Peyer's patch (tissue), 4 donors: ENCODE data around the gene ILKAP. TPM values are rescaled to one million over a fixed set of nuclear protein-coding genes. Genes with fewer than 3 reads are reported as not detected.
A peak's percentile ranks its signal among the peaks of the same experiment; 100 is the strongest.

Experiments used
- DNase-seq, 3 donors: peaks; one replicate each; pipeline ENCODE4 v3.0.0-alpha.2; 2017 to 2019
- H3K27ac ChIP-seq, 4 donors: fragments of 200-600 bp; sonication (generic); one replicate each; pipeline ENCODE4 v1.5.1; 2016 to 2019
- H3K27me3 ChIP-seq, 2 donors: fragments of 200-600 bp; sonication (generic); one replicate each; pipeline ENCODE4 v1.5.1; 2019
- H3K36me3 ChIP-seq, 3 donors: fragments of 200-600 bp; sonication (generic); one replicate each; pipeline ENCODE4 v1.5.1; 2016 to 2019
- H3K4me1 ChIP-seq, 4 donors: fragments of 200-600 bp; sonication (generic); one replicate each; pipeline ENCODE4 v1.5.1; 2016 to 2019
- H3K4me3 ChIP-seq, 4 donors: fragments of 200-600 bp; sonication (generic); 1 replicate in 3 of 4; 2 replicates in 1 of 4; pipeline ENCODE4 v1.5.1; 2016 to 2019; ENCODE audit warnings: mild to moderate bottlenecking in 1 of 4
- H3K9me3 ChIP-seq, 4 donors: fragments of 200-600 bp; sonication (generic); one replicate each; pipeline ENCODE4 v1.5.1; 2016 to 2019; ENCODE audit warnings: mild to moderate bottlenecking in 1 of 4
- POLR2A ChIP-seq, 2 donors: fragments of 450-650 bp; IDR thresholded peaks; one replicate each; pipeline ENCODE4 v1.5.1; 2017; ENCODE audit warnings: antibody characterized with exemption in 2 of 2, mild to moderate bottlenecking in 2 of 2, moderate library complexity in 2 of 2
- total RNA-seq, 4 donors: library from RNA; depleted of rRNA; stranded (reverse); fragments of >200 nt; gene quantifications; one replicate each; pipeline ENCODE4 v1.1.0, GENCODE V29; 2016
- TF ChIP-seq, protein P1 (sequence below), 6 experiments: fragments of 450-650 bp in 4 of 6; fragments of 200-600 bp in 2 of 6; sonication (generic) in 1 of 6; IDR thresholded peaks; one replicate each; pipeline ENCODE4 v1.5.1; 2017 to 2019; ENCODE audit warnings: antibody characterized with exemption in 6 of 6, mild to moderate bottlenecking in 3 of 6, moderate library complexity in 1 of 6

Gene ILKAP, protein sequence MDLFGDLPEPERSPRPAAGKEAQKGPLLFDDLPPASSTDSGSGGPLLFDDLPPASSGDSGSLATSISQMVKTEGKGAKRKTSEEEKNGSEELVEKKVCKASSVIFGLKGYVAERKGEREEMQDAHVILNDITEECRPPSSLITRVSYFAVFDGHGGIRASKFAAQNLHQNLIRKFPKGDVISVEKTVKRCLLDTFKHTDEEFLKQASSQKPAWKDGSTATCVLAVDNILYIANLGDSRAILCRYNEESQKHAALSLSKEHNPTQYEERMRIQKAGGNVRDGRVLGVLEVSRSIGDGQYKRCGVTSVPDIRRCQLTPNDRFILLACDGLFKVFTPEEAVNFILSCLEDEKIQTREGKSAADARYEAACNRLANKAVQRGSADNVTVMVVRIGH
- total RNA-seq, result 10 to 100 TPM; 35.7 to 52.4 (median 43.8) TPM

DNA sequence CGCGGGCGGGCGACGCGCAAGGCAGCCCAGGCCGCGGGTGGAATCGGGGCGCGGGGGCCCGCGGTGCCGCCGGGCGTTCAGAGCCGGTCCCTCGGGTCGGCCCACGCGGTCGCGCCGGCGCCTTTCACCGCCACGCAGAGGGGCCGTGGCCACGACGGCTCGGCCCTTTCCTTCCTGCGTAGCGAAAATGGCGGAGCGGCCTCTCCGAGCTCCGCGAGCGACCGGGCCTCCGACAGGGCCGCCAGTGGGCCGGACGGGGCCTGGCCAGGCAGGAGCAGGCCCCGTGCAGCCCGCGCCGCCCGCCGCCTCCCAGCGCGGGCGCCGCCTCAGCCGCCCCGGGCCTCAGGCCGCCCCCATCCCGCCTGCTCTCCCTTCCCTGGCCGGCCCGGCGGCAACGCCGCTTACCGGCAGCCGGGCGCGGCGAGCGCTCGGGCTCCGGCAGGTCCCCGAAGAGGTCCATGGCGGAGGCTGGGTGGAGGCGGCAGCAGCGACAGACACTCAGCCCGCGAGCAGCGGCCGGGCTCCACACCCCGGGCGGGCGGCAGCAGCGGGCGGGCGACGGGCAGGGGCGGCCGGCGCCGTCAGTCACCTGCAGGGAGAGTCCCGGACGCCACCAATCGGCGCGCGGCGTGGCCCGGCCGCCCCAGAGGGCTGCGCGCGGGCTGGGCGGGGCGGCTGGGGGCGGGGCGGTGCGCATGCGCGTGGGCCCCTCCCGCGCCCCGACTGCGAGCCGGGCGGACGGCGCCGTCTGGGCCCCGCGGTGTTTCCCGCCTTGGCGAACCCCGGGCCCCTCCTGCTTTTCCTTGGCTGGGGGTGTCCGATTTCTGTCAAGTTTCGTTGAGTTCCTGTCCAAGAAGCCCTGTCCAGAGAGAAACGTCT, at the start of gene ILKAP:
ILKAP (minus strand) TSS at position 602 of the 879 bp plus-strand sequence; CDS start at position 460, 142 bp downstream.
- Histone ChIP-seq H3K36me3 (no peaks in the 10 kb centered on the region), H3K27ac (peak within 1 kb of the TSS; percentile 88 to 98 (median 94)), H3K4me1 (peaks cover 0 to 26% (median 5%) of the 10 kb centered on the region in 4 donors), H3K27me3 (no peaks in the 10 kb centered on the region), H3K9me3 (no peaks in the 10 kb centered on the region), H3K4me3 (peak within 1 kb of the TSS; percentile 68 to 99 (median 83))
- TF ChIP-seq, protein P1, sequence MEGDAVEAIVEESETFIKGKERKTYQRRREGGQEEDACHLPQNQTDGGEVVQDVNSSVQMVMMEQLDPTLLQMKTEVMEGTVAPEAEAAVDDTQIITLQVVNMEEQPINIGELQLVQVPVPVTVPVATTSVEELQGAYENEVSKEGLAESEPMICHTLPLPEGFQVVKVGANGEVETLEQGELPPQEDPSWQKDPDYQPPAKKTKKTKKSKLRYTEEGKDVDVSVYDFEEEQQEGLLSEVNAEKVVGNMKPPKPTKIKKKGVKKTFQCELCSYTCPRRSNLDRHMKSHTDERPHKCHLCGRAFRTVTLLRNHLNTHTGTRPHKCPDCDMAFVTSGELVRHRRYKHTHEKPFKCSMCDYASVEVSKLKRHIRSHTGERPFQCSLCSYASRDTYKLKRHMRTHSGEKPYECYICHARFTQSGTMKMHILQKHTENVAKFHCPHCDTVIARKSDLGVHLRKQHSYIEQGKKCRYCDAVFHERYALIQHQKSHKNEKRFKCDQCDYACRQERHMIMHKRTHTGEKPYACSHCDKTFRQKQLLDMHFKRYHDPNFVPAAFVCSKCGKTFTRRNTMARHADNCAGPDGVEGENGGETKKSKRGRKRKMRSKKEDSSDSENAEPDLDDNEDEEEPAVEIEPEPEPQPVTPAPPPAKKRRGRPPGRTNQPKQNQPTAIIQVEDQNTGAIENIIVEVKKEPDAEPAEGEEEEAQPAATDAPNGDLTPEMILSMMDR (IDR thresholded peaks at IDR 0.05), result no peak
- peak; percentile 50 to 86 for TF ChIP-seq POLR2A (IDR thresholded peaks at IDR 0.05)
- peak; percentile 85 to 95 (median 93) for DNase-seq

DNA sequence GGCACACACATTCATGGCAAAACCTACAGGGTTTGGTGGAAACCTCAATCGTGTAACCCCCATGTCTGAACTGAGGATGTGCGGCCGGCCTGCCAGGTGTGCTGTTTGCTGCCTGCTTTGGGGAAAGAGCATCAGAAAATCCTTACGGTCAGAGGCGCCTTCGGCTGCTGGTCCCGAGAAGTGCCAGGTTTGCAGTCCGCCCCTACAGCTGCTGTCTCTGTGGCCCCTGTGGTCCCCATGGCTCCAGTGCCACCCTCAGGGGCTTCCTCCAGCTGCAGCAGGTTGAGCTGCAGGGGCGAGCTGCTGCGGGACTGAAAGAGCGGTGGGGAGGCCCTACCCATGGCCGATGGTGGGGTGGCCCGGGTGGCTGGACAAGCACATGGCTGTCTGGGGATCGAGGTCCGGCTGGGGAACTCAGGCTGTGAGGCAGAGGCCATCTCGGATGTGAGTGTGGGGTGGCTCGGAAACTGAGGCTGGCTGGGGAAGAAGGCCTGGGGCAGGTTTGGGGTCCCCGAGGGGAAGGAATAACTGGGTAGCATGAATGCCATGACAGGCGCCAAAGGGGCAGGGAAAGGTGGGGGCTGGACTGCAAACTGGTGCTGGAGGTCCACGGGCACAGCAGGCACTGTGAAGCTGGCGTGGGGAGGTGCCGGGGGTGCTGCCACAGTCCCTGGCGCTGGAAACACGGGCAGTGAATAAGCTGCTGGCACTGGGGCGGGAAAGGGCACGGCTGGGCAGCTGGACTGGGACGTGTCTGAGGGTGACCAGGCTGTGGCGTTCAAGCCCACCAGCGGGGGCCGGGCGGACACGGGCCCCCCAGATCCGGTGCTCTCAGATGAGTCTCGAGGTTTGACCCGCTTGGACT, 49.5 kb upstream of the ILKAP start:
- TF ChIP-seq POLR2A (IDR thresholded peaks at IDR 0.05), result no peak
- TF ChIP-seq, protein P1 (IDR thresholded peaks at IDR 0.05), result no peak
- H3K4me1 ChIP-seq, result no peaks in the 10 kb centered on the region
- no peaks in the 10 kb centered on the region for H3K9me3 ChIP-seq
- H3K36me3 ChIP-seq, result peaks cover 0 to 91% (median 0%) of the 10 kb centered on the region in 3 donors
- H3K27ac ChIP-seq, result no peak overlapping the region
- no peak overlapping the region for H3K4me3 ChIP-seq
- DNase-seq, result peak in 1 of 3 donors; percentile 34
- H3K27me3 ChIP-seq, result no peaks in the 10 kb centered on the region

DNA sequence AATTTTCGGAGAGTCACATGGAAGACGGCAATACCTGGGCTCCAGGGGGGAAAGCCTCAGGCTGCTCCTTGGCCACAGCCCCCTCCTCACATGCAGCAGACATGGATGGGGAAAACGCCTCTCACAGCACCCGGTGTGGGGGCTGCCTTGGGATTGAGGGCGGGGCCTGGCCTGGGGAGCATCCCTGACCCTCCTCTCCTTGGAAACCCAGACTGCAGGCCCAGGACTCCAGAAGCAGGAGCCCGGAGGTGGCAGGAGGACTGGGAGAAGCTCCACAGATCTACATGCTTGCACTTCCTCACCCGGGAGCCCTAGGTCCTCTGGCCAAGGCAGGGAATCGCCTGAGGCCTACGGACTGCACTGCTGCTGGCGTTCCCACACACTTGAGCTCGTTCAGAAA, 48.5 kb upstream of the ILKAP start:
- no peak overlapping the region for H3K27ac ChIP-seq
- H3K4me3 ChIP-seq, result no peak overlapping the region
- DNase-seq, result no peak
- no peak for TF ChIP-seq POLR2A (IDR thresholded peaks at IDR 0.05)
- TF ChIP-seq, protein P1 (IDR thresholded peaks at IDR 0.05), result no peak
- no peaks in the 10 kb centered on the region for H3K9me3 ChIP-seq
- H3K4me1 ChIP-seq, result no peaks in the 10 kb centered on the region
- H3K36me3 ChIP-seq, result peaks cover 0 to 89% (median 0%) of the 10 kb centered on the region in 3 donors
- H3K27me3 ChIP-seq, result no peaks in the 10 kb centered on the region

DNA sequence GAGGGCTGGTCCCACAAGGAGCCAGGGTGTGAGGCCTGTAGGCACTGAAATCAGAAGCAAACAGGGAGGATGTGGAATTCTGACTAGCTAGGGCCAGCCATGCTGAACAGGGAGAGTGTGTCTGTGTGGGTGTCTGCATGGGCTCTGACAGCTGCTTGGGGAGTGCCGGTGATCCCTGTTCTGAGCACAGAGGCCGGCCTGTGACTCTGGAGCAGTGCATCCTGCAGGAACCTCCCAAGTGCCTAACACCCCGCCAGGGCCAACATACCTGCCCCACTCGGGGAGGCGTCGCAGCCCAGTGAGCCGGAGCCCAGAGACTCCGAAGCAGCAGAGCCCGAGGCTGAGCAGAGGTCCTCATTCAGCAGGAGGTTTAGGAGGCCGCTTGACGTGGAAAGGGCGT, 47.8 kb upstream of the ILKAP start:
- Histone ChIP-seq H3K27me3 (no peaks in the 10 kb centered on the region), H3K36me3 (peaks cover 0 to 89% (median 0%) of the 10 kb centered on the region in 3 donors), H3K9me3 (no peaks in the 10 kb centered on the region), H3K4me1 (no peaks in the 10 kb centered on the region), H3K4me3 (no peak overlapping the region), H3K27ac (no peak overlapping the region)
- DNase-seq, result no peak
- TF ChIP-seq POLR2A (IDR thresholded peaks at IDR 0.05), result no peak
- TF ChIP-seq, protein P1 (IDR thresholded peaks at IDR 0.05), result no peak

DNA sequence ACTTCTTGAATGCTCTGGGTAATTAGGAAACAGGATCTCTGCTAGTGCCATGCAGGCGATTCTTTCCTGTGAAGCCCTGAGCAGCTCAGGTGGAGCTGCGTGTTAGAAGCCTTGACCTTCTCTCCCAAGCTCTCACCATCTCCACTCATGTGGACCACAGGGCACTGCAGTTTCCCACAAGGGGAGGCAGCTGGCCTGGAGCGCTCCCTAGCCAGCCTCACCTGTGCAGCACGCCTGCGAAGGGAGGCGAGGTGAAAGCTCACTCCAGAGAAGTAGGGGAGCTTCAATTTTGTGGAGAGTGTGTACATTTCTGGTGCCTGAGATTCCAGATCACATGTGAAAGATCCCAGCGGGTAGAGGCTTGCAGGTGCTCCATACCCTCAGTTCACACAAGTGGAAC, 47.4 kb upstream of the ILKAP start:
- Histone ChIP-seq H3K27ac (no peak overlapping the region), H3K36me3 (peaks cover 0 to 89% (median 0%) of the 10 kb centered on the region in 3 donors)
- no peak for DNase-seq

More for the DNA sequence above, 47.4 kb upstream of the ILKAP start:
- no peaks in the 10 kb centered on the region for H3K27me3 ChIP-seq
- TF ChIP-seq, protein P1 (IDR thresholded peaks at IDR 0.05), result no peak
- no peak for TF ChIP-seq POLR2A (IDR thresholded peaks at IDR 0.05)
- no peak overlapping the region for H3K4me3 ChIP-seq
- H3K4me1 ChIP-seq, result no peaks in the 10 kb centered on the region
- H3K9me3 ChIP-seq, result no peaks in the 10 kb centered on the region
